GM21717 (cell line): ENCODE data around the gene SOX15.
"Not testable (repeated sequence)": the region's sequence is repeated elsewhere in the genome, so short reads cannot be mapped to it uniquely, and the experiment has no call there.

Experiments
- ATAC-seq: cut with Tn5 transposase; IDR thresholded peaks from one replicate; pipeline ENCODE4 v1.9.1; 2021; ENCODE audit warnings: mild to moderate bottlenecking, moderate library complexity; ENCODE audit not compliant: unreplicated experiment

Gene SOX15

GRCh38 chr17:7611635-7612293, 21.9 kb upstream of the SOX15 start:
- no peak for ATAC-seq

GRCh38 chr17:7610641-7611040, 20.7 kb upstream of the SOX15 start:
- ATAC-seq: no peak

- ATAC-seq: no peak
These were observed 16.4 kb upstream of the SOX15 start for GRCh38 chr17:7606280-7606679.

DNA sequence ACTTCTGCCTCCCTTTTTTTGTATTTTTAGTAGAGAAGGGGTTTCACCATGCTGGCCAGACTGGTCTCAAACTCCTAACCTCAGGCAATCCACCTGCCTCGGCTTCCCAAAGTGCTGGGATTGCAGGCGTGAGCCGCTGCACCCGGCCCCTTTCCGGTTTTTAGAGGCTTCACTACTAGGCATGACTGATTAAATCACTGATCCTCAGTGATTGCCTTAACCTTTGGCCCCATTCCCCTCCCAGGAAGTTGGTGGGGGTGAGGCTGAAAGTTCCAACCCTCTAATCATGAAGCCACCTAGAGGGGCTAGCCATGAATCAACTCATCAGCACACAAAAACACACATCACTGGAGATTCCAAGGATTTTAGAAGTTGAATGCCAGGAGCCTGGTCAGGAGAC, 7.7 kb upstream of the SOX15 start:
- not testable (repeated sequence) for ATAC-seq

DNA sequence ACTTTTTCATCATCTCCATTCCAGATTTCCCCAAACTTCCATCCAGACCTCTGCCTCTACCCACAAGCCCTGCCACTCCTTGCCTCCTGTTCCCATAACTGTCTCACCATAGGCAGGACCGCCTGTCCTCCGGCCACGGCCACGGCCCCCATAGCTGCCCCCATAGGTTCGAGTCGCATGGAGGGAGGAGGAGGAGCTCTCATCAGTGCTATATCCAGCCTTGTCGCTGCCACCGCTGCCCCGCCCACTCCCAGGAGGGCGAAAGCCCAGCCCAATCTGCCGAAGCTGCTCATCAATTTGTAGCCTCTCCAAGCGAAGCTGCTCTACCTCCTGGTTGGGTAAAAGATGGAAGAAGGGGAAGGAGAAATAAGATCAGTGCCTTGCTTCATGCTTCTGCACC, 3.4 kb upstream of the SOX15 start:
- ATAC-seq: no peak

GRCh38 chr17:7592422-7593021, 2.6 kb upstream of the SOX15 start:
- ATAC-seq: no peak

DNA sequence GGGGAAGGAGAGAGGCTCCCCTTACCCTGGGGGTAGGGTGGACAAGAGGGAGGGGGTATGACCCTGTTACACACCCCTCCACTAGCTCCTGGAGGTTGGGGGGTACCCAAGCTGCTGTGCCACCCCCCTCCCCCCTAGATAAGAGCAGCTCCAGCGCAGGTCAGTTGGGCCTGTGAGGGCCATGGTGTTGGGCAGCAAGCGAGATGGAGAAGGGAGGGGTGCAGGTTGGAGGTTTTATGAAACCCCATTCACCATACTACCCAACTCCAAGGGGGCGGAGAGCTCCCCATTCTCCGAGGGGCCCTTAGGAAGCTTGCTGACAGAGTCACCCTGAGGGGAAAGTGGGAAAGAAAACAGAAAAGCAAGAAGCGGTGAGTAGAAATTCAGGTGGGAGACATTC, 1.7 kb upstream of the SOX15 start:
- ATAC-seq: no peak

DNA sequence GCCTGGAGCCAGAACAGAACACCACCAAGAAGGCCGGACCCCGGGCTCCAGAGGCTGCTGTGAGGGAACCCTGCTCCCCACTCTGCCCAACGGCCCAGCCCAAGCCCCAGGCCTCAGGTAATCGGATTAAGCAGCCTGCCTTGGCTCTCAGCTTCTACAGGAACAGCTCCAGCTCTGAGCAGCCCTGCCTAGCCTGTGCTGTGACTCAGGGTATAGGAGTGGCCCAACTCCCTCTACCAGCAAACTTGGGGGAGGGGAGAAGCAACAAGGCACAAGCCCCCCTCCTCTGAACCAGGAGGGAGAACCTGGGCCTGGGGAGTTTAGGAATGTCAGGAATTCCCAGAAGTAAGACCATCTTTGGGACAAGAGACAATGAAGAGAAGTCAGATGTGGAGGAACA, 849 bp upstream of the SOX15 start:
- no peak for ATAC-seq

GRCh38 chr17:7589204-7589868, 558 bp downstream of the SOX15 start:
- ATAC-seq: no peak

DNA sequence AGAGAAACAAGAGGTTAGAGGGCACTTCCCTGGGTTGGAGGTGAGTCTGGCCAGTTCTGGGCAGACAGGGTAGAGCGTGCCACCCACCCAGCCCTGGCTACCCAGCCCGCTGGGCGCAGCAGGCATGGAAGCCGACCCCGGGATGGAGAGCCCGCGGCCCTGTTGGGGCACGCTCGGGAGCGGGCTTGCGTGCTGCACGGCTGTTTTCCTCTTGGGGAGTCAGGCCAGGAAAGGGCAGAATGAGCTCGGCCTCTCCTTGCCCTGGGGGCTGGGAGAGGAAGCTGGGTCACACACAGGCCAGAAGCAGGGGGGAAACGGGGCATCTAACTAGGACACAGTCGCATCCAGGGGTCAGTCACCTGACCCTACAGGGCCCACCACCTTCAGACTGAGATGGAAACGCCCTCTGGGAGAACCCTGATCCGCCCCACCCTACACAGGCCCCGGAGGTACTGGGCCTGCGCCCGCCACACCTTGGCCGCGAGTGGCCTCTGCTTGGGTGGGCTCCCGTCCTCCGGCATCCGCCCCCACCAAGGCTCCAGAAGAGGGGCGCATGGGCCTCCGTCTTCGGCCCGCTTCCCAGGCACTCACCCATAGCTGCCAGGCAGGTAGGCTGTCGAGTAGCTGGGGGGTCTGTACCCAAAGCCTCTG, 1.2 kb downstream of the SOX15 start:
- no peak for ATAC-seq

- ATAC-seq: no peak
These were observed 2.3 kb downstream of the SOX15 start for GRCh38 chr17:7587420-7588151.

DNA sequence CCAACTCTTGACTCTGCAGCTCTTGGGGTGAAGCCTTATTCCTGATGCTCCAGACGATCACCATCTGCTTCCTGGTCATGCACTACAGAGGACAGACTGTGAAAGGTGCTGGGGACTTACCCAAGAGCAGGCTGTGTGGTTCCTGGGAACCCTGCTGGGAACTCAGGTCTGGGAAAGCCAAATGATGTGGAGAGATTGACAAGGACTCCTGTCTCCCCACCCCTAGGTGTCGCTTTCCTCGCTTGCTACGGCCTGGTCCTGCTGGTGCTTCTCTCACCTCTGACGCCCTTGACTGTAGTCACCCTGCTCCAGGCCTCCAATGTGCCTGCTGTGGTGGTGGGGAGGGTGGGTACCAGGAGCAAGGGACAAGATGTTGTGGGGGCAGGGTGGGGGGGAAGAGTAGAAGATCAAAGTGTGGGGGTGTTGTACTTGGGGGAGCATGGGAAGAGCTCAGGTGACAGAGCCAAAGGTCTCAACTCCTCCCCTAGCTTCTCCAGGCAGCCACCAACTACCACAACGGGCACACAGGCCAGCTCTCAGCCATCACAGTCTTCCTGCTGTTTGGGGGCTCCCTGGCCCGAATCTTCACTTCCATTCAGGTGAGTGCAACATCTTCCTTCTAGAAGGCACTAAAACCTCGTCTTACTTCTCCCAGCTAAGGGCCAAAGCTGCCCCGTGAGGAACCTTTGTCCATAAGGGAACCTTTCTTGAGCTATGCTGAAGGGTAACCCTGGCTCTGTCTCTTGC, 3.0 kb downstream of the SOX15 start:
- ATAC-seq: no peak

- peak; percentile 57 for ATAC-seq
These were observed 6.4 kb downstream of the SOX15 start, which contains the start of gene MPDU1 for GRCh38 chr17:7583253-7584109. MPDU1 (plus strand) TSS chr17:7583852; CDS start chr17:7583863, 11 bp downstream.

GRCh38 chr17:7582396-7583252, 7.3 kb downstream of the SOX15 start:
- ATAC-seq: no peak

DNA sequence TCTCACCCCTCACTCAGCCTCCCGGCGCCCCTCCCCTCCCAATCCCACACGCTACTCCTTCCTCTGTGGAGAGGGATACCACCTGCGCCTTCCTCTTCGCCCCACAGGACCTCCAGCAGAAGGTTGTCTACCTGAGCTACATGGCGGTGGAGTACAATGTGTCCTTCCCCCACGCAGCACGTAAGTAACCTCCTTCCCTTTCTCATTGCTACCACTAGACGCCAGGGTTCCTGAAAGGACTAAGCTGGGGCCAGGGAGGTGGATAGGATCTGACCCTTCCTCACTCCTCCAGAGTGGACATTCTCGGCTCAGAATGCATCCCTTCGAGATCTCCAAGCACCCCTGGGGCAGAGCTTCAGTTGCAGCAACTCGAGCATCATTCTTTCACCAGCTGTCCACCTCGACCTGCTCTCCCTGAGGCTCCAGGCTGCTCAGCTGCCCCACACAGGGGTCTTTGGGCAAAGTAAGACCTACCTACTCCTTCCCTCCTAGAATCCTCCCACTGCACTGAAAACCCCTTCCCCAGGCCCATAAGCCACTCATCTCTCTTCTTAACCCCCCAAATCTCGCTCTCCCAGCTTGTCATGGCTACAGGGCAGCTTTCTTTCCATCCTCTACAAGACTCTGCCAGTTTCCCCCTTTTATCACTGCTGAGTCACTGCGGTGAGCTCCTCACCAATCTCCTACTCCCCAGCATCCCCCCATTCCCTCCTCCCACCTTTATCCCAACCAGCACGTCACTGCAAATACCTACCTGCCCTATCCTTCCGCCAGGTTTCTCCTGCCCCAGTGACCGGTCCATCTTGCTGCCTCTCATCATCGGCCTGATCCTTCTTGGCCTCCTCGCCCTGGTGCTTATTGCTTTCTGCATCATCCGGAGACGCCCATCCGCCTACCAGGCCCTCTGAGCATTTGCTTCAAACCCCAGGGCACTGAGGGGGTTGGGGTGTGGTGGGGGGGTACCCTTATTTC, 9.0 kb downstream of the SOX15 start:
- no peak for ATAC-seq

GRCh38 chr17:7579834-7580603, 9.9 kb downstream of the SOX15 start:
- no peak for ATAC-seq
